ENCODE results near the gene PHF21A.
A peak's percentile ranks its signal among the peaks of the same experiment; 100 is the strongest.

DNA sequence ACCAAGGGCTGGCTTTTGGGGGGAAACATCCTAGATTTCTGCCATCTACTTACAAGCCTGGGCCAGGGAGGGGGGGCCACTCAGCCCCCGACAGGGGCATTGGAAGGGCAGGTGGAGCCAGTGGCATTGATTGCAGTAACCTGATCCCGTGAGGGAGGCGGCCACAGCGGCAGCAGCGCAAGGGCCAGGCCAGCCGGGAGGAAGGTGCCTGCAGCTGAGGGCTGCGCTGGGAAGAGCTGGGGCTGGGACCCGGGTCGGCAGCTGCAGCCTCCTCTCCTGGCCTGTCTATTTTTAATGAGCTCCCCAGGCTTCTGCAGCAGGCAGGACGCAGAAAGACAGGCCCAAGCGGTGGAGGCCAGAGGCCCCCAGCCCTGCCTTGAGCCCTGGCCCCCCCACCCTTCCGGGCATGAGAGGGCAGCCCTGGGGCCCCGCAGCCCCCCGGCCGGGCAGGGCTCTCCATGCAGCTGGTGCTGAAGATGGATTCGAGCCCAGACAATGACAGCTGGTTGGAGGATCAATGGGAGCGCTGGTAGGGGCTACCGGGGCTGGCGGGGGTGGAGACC lies 224.8 kb downstream of the PHF21A start:
- no peak for TF ChIP-seq POLR2AphosphoS5 (IDR thresholded peaks at IDR 0.05; ENCODE audit: low read depth, low read length)
- TF ChIP-seq, protein P1, sequence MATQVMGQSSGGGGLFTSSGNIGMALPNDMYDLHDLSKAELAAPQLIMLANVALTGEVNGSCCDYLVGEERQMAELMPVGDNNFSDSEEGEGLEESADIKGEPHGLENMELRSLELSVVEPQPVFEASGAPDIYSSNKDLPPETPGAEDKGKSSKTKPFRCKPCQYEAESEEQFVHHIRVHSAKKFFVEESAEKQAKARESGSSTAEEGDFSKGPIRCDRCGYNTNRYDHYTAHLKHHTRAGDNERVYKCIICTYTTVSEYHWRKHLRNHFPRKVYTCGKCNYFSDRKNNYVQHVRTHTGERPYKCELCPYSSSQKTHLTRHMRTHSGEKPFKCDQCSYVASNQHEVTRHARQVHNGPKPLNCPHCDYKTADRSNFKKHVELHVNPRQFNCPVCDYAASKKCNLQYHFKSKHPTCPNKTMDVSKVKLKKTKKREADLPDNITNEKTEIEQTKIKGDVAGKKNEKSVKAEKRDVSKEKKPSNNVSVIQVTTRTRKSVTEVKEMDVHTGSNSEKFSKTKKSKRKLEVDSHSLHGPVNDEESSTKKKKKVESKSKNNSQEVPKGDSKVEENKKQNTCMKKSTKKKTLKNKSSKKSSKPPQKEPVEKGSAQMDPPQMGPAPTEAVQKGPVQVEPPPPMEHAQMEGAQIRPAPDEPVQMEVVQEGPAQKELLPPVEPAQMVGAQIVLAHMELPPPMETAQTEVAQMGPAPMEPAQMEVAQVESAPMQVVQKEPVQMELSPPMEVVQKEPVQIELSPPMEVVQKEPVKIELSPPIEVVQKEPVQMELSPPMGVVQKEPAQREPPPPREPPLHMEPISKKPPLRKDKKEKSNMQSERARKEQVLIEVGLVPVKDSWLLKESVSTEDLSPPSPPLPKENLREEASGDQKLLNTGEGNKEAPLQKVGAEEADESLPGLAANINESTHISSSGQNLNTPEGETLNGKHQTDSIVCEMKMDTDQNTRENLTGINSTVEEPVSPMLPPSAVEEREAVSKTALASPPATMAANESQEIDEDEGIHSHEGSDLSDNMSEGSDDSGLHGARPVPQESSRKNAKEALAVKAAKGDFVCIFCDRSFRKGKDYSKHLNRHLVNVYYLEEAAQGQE (IDR thresholded peaks at IDR 0.05; ENCODE audit: insufficient read depth in 1 of 2, low read depth in 2 of 2, low read length in 2 of 2) = peak; percentile 58 to 79; a peak in 3 of 4 replicates
- TF ChIP-seq TAF1 (IDR thresholded peaks at IDR 0.05; ENCODE audit: borderline replicate concordance, insufficient read depth, low read length) = no peak
- no peak for TF ChIP-seq SIN3A (IDR thresholded peaks at IDR 0.05; ENCODE audit: borderline replicate concordance, insufficient read depth, low read length)
- no peak for TF ChIP-seq FOXP2 (optimal IDR thresholded peaks at IDR 0.05; ENCODE audit: borderline replicate concordance, extremely low read depth, extremely low read length, insufficient read depth)

All from PFSK-1 (cell line).